PFSK-1 (cell line): ENCODE results near the gene LSM7.

ENCODE experiments used
- POLR2AphosphoS5 ChIP-seq: IDR thresholded peaks from 2 replicates; pipeline ENCODE4 v1.6.1; 2012; ENCODE audit warnings: low read depth, mild to moderate bottlenecking, control low read depth, low read length, moderate library complexity
- REST ChIP-seq, 2 experiments: IDR thresholded peaks; 2 replicates each; pipeline versions ENCODE4 v1.6.1 to v1.8.0; 2011 to 2012; ENCODE audit warnings: low read depth in 2 of 2, low read length in 2 of 2, control low read depth in 1 of 2, inconsistent platforms in 1 of 2, mild to moderate bottlenecking in 1 of 2, moderate library complexity in 1 of 2; ENCODE audit not compliant: insufficient read depth in 1 of 2
- TAF1 ChIP-seq: IDR thresholded peaks from 2 replicates; pipeline ENCODE4 v1.6.1; 2012; ENCODE audit warnings: low read length, control low read depth, borderline replicate concordance; ENCODE audit not compliant: insufficient read depth

DNA sequence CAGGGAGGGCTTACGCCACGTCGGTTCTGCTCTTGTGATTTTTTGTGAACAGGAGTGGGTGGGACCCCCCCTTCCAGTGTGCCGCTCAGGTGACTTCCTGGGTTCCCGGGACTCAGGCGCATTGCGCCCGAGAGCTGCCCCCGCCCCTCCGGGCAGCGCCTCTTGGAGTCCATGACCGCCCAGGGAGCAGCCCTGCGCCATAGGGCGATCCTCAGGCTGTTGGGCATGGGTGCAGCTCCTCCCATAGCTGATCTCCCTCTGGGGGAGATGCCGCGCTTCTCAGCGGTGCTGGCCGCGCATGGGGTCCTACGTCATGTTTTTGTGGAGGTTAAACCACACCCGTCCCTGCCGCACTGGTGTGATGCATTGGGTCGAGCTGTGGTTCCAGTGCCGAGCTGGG is 23.7 kb upstream of the LSM7 start:
- no peak for TF ChIP-seq TAF1
- TF ChIP-seq POLR2AphosphoS5: no peak
- TF ChIP-seq REST (IDR thresholded peaks at IDR 0.05; ENCODE audit: insufficient read depth in 1 of 2, low read depth in 2 of 2, low read length in 2 of 2): no peak
